PC-9 (cell line): Measurements from ENCODE around the gene ACKR2.

Source experiments
- EZH2 ChIP-seq: fragments of 200-600 bp; sonication (generic); IDR thresholded peaks from 2 replicates; pipeline ENCODE4 v1.8.0; 2017; ENCODE audit warnings: antibody characterized with exemption, low read depth
- TF ChIP-seq, protein P1 (sequence below): fragments of 200-600 bp; sonication (generic); conservative IDR thresholded peaks from 2 replicates; pipeline ENCODE4 v1.6.1; 2017; ENCODE audit warnings: mixed run types, antibody characterized with exemption, mild to moderate bottlenecking, moderate library complexity

GRCh38 chr3:42855547-42856380 lies 46.5 kb downstream of the ACKR2 start:
- TF ChIP-seq, protein P1, sequence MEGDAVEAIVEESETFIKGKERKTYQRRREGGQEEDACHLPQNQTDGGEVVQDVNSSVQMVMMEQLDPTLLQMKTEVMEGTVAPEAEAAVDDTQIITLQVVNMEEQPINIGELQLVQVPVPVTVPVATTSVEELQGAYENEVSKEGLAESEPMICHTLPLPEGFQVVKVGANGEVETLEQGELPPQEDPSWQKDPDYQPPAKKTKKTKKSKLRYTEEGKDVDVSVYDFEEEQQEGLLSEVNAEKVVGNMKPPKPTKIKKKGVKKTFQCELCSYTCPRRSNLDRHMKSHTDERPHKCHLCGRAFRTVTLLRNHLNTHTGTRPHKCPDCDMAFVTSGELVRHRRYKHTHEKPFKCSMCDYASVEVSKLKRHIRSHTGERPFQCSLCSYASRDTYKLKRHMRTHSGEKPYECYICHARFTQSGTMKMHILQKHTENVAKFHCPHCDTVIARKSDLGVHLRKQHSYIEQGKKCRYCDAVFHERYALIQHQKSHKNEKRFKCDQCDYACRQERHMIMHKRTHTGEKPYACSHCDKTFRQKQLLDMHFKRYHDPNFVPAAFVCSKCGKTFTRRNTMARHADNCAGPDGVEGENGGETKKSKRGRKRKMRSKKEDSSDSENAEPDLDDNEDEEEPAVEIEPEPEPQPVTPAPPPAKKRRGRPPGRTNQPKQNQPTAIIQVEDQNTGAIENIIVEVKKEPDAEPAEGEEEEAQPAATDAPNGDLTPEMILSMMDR: no peak
- TF ChIP-seq EZH2: no peak
